Chondrocyte (in vitro differentiated cells): ENCODE measurements around the gene TPRG1L. TPM values are rescaled to one million over a fixed set of nuclear protein-coding genes. Genes with fewer than 3 reads are reported as not detected.
A peak's percentile ranks its signal among the peaks of the same experiment; 100 is the strongest.

Experiments used
- DNase-seq: peaks from one replicate; pipeline ENCODE4 v3.0.0; 2021; ENCODE audit warnings: mixed read lengths, low spot score
- H3K27ac Mint-ChIP-seq: one replicate; pipeline ENCODE4 v1.8.0; 2021; ENCODE audit warnings: mild to moderate bottlenecking, moderate library complexity, mixed read lengths; ENCODE audit not compliant: unreplicated experiment
- H3K27me3 Mint-ChIP-seq: 2 replicates; pipeline ENCODE4 v1.8.0; 2021; ENCODE audit warnings: low read depth, mixed read lengths
- H3K36me3 Mint-ChIP-seq: 2 replicates; pipeline ENCODE4 v1.8.0; 2021; ENCODE audit warnings: low read depth, mixed read lengths
- H3K4me1 Mint-ChIP-seq: 2 replicates; pipeline ENCODE4 v1.8.0; 2021; ENCODE audit warnings: low read depth, mild to moderate bottlenecking, mixed read lengths
- H3K4me3 Mint-ChIP-seq: one replicate; pipeline ENCODE4 v1.8.0; 2021; ENCODE audit warnings: mild to moderate bottlenecking, moderate library complexity, mixed read lengths; ENCODE audit not compliant: unreplicated experiment
- H3K9me3 Mint-ChIP-seq: 2 replicates; pipeline ENCODE4 v1.8.0; 2021; ENCODE audit warnings: low read depth, mixed read lengths
- CTCF ChIP-seq: fragments of 200-600 bp; sonication (generic); IDR thresholded peaks from 2 replicates; pipeline ENCODE4 v1.5.0; 2021; ENCODE audit warnings: antibody characterized with exemption, mild to moderate bottlenecking, moderate library complexity
- total RNA-seq: library from RNA; stranded (reverse); gene quantifications from 3 replicates; pipeline ENCODE4 v1.2.1, GENCODE V29; 2021

The TPRG1L gene
- total RNA-seq, 1 donor from 2014 or later = 53.7 TPM

- H3K9me3 Mint-ChIP-seq = no peaks in the 10 kb centered on the region
- no peak for TF ChIP-seq CTCF
- H3K4me3 Mint-ChIP-seq = no peak overlapping the region
- no peaks in the 10 kb centered on the region for H3K4me1 Mint-ChIP-seq
- H3K27me3 Mint-ChIP-seq = peaks cover 47% of the 10 kb centered on the region
- no peak overlapping the region for H3K27ac Mint-ChIP-seq
- H3K36me3 Mint-ChIP-seq = peaks cover 2% of the 10 kb centered on the region
- peak; percentile 48 for DNase-seq
These were observed 33.4 kb downstream of the TPRG1L start for GRCh38 chr1:3658231-3658615.

GRCh38 chr1:3659093-3659492 lies 34.3 kb downstream of the TPRG1L start:
- peaks cover 2% of the 10 kb centered on the region for H3K36me3 Mint-ChIP-seq
- no peaks in the 10 kb centered on the region for H3K9me3 Mint-ChIP-seq
- H3K27me3 Mint-ChIP-seq = peaks cover 39% of the 10 kb centered on the region
- no peaks in the 10 kb centered on the region for H3K4me1 Mint-ChIP-seq
- no peak overlapping the region for H3K4me3 Mint-ChIP-seq
- H3K27ac Mint-ChIP-seq = no peak overlapping the region
- DNase-seq = peak; percentile 59
- no peak for TF ChIP-seq CTCF

GRCh38 chr1:3660704-3661103 lies 35.9 kb downstream of the TPRG1L start:
- Mint-ChIP-seq H3K27me3 (peaks cover 23% of the 10 kb centered on the region), H3K27ac (no peak overlapping the region), H3K9me3 (no peaks in the 10 kb centered on the region), H3K4me1 (no peaks in the 10 kb centered on the region), H3K4me3 (no peak overlapping the region), H3K36me3 (peaks cover 2% of the 10 kb centered on the region)
- DNase-seq = no peak
- TF ChIP-seq CTCF = no peak

GRCh38 chr1:3661631-3662030 lies 36.8 kb downstream of the TPRG1L start:
- DNase-seq = no peak
- no peak for TF ChIP-seq CTCF
- Mint-ChIP-seq H3K4me1 (no peaks in the 10 kb centered on the region), H3K27ac (no peak overlapping the region), H3K27me3 (peaks cover 20% of the 10 kb centered on the region), H3K4me3 (no peak overlapping the region), H3K9me3 (no peaks in the 10 kb centered on the region), H3K36me3 (peaks cover 2% of the 10 kb centered on the region)

GRCh38 chr1:3662080-3662671 lies 37.4 kb downstream of the TPRG1L start:
- Mint-ChIP-seq H3K9me3 (no peaks in the 10 kb centered on the region), H3K27ac (no peak overlapping the region), H3K4me1 (no peaks in the 10 kb centered on the region), H3K36me3 (peaks cover 2% of the 10 kb centered on the region), H3K4me3 (no peak overlapping the region), H3K27me3 (peaks cover 16% of the 10 kb centered on the region)
- peak; percentile 66 for DNase-seq
- no peak for TF ChIP-seq CTCF
